D721Med (cell line): ENCODE data around the gene ATXN3L.

Source experiments
- DNase-seq: peaks from one replicate; pipeline ENCODE4 v3.0.0; 2011; ENCODE audit warnings: low spot score; ENCODE audit not compliant: insufficient read length
- FAIRE-seq: peaks from 2 replicates; lab custom pipeline; 2011; peaks lifted over from hg19 to GRCh38; lab: Jason Lieb, UNC
- CTCF ChIP-seq: IDR thresholded peaks from 2 replicates; pipeline ENCODE4 v1.5.1; 2012; ENCODE audit warnings: mild to moderate bottlenecking, control low read depth; ENCODE audit not compliant: insufficient read depth; ENCODE audit errors: missing control alignments

Gene ATXN3L

GRCh38 chrX:13283950-13284546, 35.8 kb downstream of the ATXN3L start:
- no peak for FAIRE-seq
- TF ChIP-seq CTCF: no peak
- DNase-seq: no peak

- DNase-seq: no peak
- no peak for TF ChIP-seq CTCF
- no peak for FAIRE-seq
Observed at GRCh38 chrX:13283512-13283911, 36.3 kb downstream of the ATXN3L start.

- FAIRE-seq: no peak
- TF ChIP-seq CTCF: no peak
- no peak for DNase-seq
Observed at GRCh38 chrX:13281289-13281688, 38.6 kb downstream of the ATXN3L start.

- FAIRE-seq (no peak), DNase-seq (no peak)
- TF ChIP-seq CTCF: no peak
Observed at GRCh38 chrX:13279279-13280018, 40.4 kb downstream of the ATXN3L start.

GRCh38 chrX:13277539-13277938, 42.3 kb downstream of the ATXN3L start:
- no peak for TF ChIP-seq CTCF
- no peak for FAIRE-seq
- no peak for DNase-seq

GRCh38 chrX:13276991-13277390, 42.9 kb downstream of the ATXN3L start:
- FAIRE-seq: no peak
- DNase-seq: no peak
- TF ChIP-seq CTCF: no peak

GRCh38 chrX:13275031-13275430, 44.8 kb downstream of the ATXN3L start:
- no peak for TF ChIP-seq CTCF
- no peak for DNase-seq
- no peak for FAIRE-seq
